GM12892 (cell line): Measurements from ENCODE around the gene HTR4.

Source experiments
- POLR2A ChIP-seq: IDR thresholded peaks from 2 replicates; pipeline ENCODE4 v1.6.1; 2011; ENCODE audit warnings: low read depth, low read length, control low read depth
- POLR2AphosphoS5 ChIP-seq: IDR thresholded peaks from 2 replicates; pipeline ENCODE4 v1.6.1; 2011; ENCODE audit warnings: low read depth, low read length, control low read depth
- TAF1 ChIP-seq: IDR thresholded peaks from 2 replicates; pipeline ENCODE4 v1.6.1; 2011; ENCODE audit warnings: low read depth, mild to moderate bottlenecking, control low read depth, low read length, borderline replicate concordance

- TF ChIP-seq TAF1, result no peak
- no peak for TF ChIP-seq POLR2A
- TF ChIP-seq POLR2AphosphoS5, result no peak
These were observed at the start of gene HTR4 for GRCh38 chr5:148653836-148654781.
